IMR-90 (cell line): ENCODE measurements around the gene RAP1GAP2.

ENCODE experiments used
- CTCF ChIP-seq: conservative IDR thresholded peaks from 2 replicates; pipeline ENCODE4 v1.5.1; 2012; ENCODE audit warnings: mild to moderate bottlenecking, low read depth, low read length, improper control_type of control experiment
- ELK1 ChIP-seq: fragments of 150-350 bp; IDR thresholded peaks from 2 replicates; pipeline ENCODE4 v1.6.1; 2016; ENCODE audit warnings: low read depth, mild to moderate bottlenecking, low read length, moderate library complexity, borderline replicate concordance
- FOS ChIP-seq: fragments of 150-350 bp; IDR thresholded peaks from 2 replicates; pipeline ENCODE4 v1.6.1; 2016; ENCODE audit warnings: low read depth, low read length
- MAZ ChIP-seq: IDR thresholded peaks from 2 replicates; pipeline ENCODE4 v1.6.1; 2012; ENCODE audit warnings: low read depth, mild to moderate bottlenecking, low read length, improper control_type of control experiment, moderate library complexity, borderline replicate concordance
- MXI1 ChIP-seq: IDR thresholded peaks from 2 replicates; pipeline ENCODE4 v1.6.1; 2012; ENCODE audit warnings: low read depth, mild to moderate bottlenecking, low read length, moderate library complexity, borderline replicate concordance
- NFE2L2 ChIP-seq: fragments of 150-350 bp; IDR thresholded peaks from 2 replicates; pipeline ENCODE4 v1.6.1; 2016; ENCODE audit warnings: low read depth, mild to moderate bottlenecking, low read length
- POLR2A ChIP-seq: IDR thresholded peaks from 2 replicates; pipeline ENCODE4 v1.6.1; 2012; ENCODE audit warnings: mild to moderate bottlenecking, low read depth, low read length
- RAD21 ChIP-seq: IDR thresholded peaks from 2 replicates; pipeline ENCODE4 v1.6.1; 2012; ENCODE audit warnings: low read length, improper control_type of control experiment
- RFX5 ChIP-seq: IDR thresholded peaks from 2 replicates; pipeline ENCODE4 v1.8.0; 2012; ENCODE audit warnings: low read depth, mild to moderate bottlenecking, low read length, moderate library complexity
- USF2 ChIP-seq: fragments of 150-350 bp; IDR thresholded peaks from 2 replicates; pipeline ENCODE4 v1.6.1; 2017; ENCODE audit warnings: mild to moderate bottlenecking, antibody characterized with exemption, low read length, low read depth

- TF ChIP-seq CTCF (no peak), POLR2A (no peak), RFX5 (no peak), NFE2L2 (no peak), USF2 (no peak), FOS (no peak), RAD21 (no peak), MAZ (no peak), ELK1 (no peak), MXI1 (no peak)
Measured at GRCh38 chr17:2749058-2749783, 47.0 kb upstream of the RAP1GAP2 start, which contains the start of gene CCDC92B.
